ENCODE data around the gene STK10.

Gene STK10

GRCh38 chr5:172180936-172181335 is 7.1 kb downstream of the STK10 start:
- Histone ChIP-seq H3K27me3 (ENCODE audit: control insufficient read depth, low read length) (no peaks in the 10 kb centered on the region), H4K20me1 (ENCODE audit: control insufficient read depth, insufficient read depth, low read depth, low read length) (no peaks in the 10 kb centered on the region; the same call in 1 of the 2 replicates), H3K36me3 (ENCODE audit: control insufficient read depth, low read length) (peaks cover 11% of the 10 kb centered on the region; the same call in 1 of the 2 replicates), H3K4me3 (ENCODE audit: low read length) (no peak overlapping the region), H3K9me3 (ENCODE audit: control insufficient read depth, insufficient read depth, low read length) (no peaks in the 10 kb centered on the region), H3K27ac (ENCODE audit: low read depth, low read length) (no peak overlapping the region), H3F3A (ENCODE audit: control insufficient read depth, insufficient read depth) (peaks cover 15% of the 10 kb centered on the region), H3K4me2 (ENCODE audit: low read length) (no peak overlapping the region), H3K4me1 (ENCODE audit: control insufficient read depth, low read length) (peaks cover 57% of the 10 kb centered on the region), H3K9me2 (replicated peaks; ENCODE audit: control insufficient read depth, low read length) (no peaks in the 10 kb centered on the region), H3K79me2 (ENCODE audit: control insufficient read depth, low read length) (peaks cover 85% of the 10 kb centered on the region)
- TF ChIP-seq CTCF (IDR thresholded peaks at IDR 0.05; ENCODE audit: low read depth, low read length, poor library complexity, severe bottlenecking) (no peak), EZH2phosphoT487 (IDR thresholded peaks at IDR 0.05; ENCODE audit: borderline replicate concordance, low read length) (no peak)

- no peaks in the 10 kb centered on the region for H4K20me1 ChIP-seq (ENCODE audit: control insufficient read depth, insufficient read depth, low read depth, low read length)
- 0 out of 2 replicates have a peak, but pooled peaks cover 5% of the 10 kb centered on the region for H3K36me3 ChIP-seq (ENCODE audit: control insufficient read depth, low read length)
- no peaks in the 10 kb centered on the region for H3K27me3 ChIP-seq (ENCODE audit: control insufficient read depth, low read length)
- peaks cover 60% of the 10 kb centered on the region for H3K4me1 ChIP-seq (ENCODE audit: control insufficient read depth, low read length)
- H3K27ac ChIP-seq (ENCODE audit: low read depth, low read length), result peak overlapping the region; percentile 83
- H3K4me3 ChIP-seq (ENCODE audit: low read length), result peak overlapping the region; percentile 75
- H3K4me2 ChIP-seq (ENCODE audit: low read length), result peak overlapping the region; percentile 98
- no peaks in the 10 kb centered on the region for H3K9me3 ChIP-seq (ENCODE audit: control insufficient read depth, insufficient read depth, low read length)
- H3K79me2 ChIP-seq (ENCODE audit: control insufficient read depth, low read length), result peaks cover 83% of the 10 kb centered on the region
- TF ChIP-seq EZH2phosphoT487 (IDR thresholded peaks at IDR 0.05; ENCODE audit: borderline replicate concordance, low read length) (no peak), CTCF (IDR thresholded peaks at IDR 0.05; ENCODE audit: low read depth, low read length, poor library complexity, severe bottlenecking) (no peak)
- H3F3A ChIP-seq (ENCODE audit: control insufficient read depth, insufficient read depth), result peaks cover 15% of the 10 kb centered on the region
- H3K9me2 ChIP-seq (replicated peaks; ENCODE audit: control insufficient read depth, low read length), result no peaks in the 10 kb centered on the region
Observed at GRCh38 chr5:172178991-172179989, 8.7 kb downstream of the STK10 start.

- peaks cover 83% of the 10 kb centered on the region for H3K79me2 ChIP-seq (ENCODE audit: control insufficient read depth, low read length)
- no peaks in the 10 kb centered on the region for H4K20me1 ChIP-seq (ENCODE audit: control insufficient read depth, insufficient read depth, low read depth, low read length)
- no peaks in the 10 kb centered on the region for H3K9me2 ChIP-seq (replicated peaks; ENCODE audit: control insufficient read depth, low read length)
- TF ChIP-seq CTCF (IDR thresholded peaks at IDR 0.05; ENCODE audit: low read depth, low read length, poor library complexity, severe bottlenecking) (no peak), EZH2phosphoT487 (IDR thresholded peaks at IDR 0.05; ENCODE audit: borderline replicate concordance, low read length) (no peak)
- H3K9me3 ChIP-seq (ENCODE audit: control insufficient read depth, insufficient read depth, low read length), result no peaks in the 10 kb centered on the region
- H3F3A ChIP-seq (ENCODE audit: control insufficient read depth, insufficient read depth), result peaks cover 15% of the 10 kb centered on the region
- no peaks in the 10 kb centered on the region for H3K27me3 ChIP-seq (ENCODE audit: control insufficient read depth, low read length)
- H3K36me3 ChIP-seq (ENCODE audit: control insufficient read depth, low read length), result peaks cover 8% of the 10 kb centered on the region
- H3K4me1 ChIP-seq (ENCODE audit: control insufficient read depth, low read length), result peaks cover 69% of the 10 kb centered on the region
- H3K4me3 ChIP-seq (ENCODE audit: low read length), result peak overlapping the region; percentile 75
- H3K4me2 ChIP-seq (ENCODE audit: low read length), result peak overlapping the region; percentile 98
- H3K27ac ChIP-seq (ENCODE audit: low read depth, low read length), result peak overlapping the region; percentile 83
Observed at GRCh38 chr5:172178301-172178987, 9.6 kb downstream of the STK10 start.

Measured in DOHH2 (cell line).